ENCODE measurements around the gene PCSK1. TPM values are rescaled to one million over a fixed set of nuclear protein-coding genes. Genes with fewer than 3 reads are reported as not detected.

PCSK1 gene
- total RNA-seq, 1 donor from 2014 or later: not detected

GRCh38 chr5:96412868-96413449 is 20.1 kb downstream of the PCSK1 start:
- intact Hi-C loops (cut with micrococcal nuclease): no loop called here
- Mint-ChIP-seq H3K4me3 (no peak overlapping the region), H3K27me3 (peaks cover 1% of the 10 kb centered on the region), H3K27ac (no peak overlapping the region), H3K4me1 (no peaks in the 10 kb centered on the region), H3K9me3 (no peaks in the 10 kb centered on the region), H3K36me3 (ENCODE audit: low read depth) (no peaks in the 10 kb centered on the region)
- ChIA-PET CTCF (no interaction called here), POLR2A (no interaction called here)
- DNase-seq (no peak), ATAC-seq (ENCODE audit: low read depth) (no peak)
- no peak for TF ChIP-seq CTCF (IDR thresholded peaks at IDR 0.05)

GRCh38 chr5:96410013-96410412 is 23.0 kb downstream of the PCSK1 start:
- POLR2A ChIA-PET: no interaction called here
- H3K4me3 Mint-ChIP-seq: no peak overlapping the region
- peaks cover 1% of the 10 kb centered on the region for H3K27me3 Mint-ChIP-seq
- no peak for TF ChIP-seq CTCF (IDR thresholded peaks at IDR 0.05)
- no peaks in the 10 kb centered on the region for H3K4me1 Mint-ChIP-seq
- H3K9me3 Mint-ChIP-seq: no peaks in the 10 kb centered on the region
- intact Hi-C loops (cut with micrococcal nuclease): no loop called here
- no peak overlapping the region for H3K27ac Mint-ChIP-seq
- ATAC-seq (ENCODE audit: low read depth) (no peak), DNase-seq (no peak)
- CTCF ChIA-PET: no interaction called here
- H3K36me3 Mint-ChIP-seq (ENCODE audit: low read depth): no peaks in the 10 kb centered on the region

- no peak for TF ChIP-seq CTCF (IDR thresholded peaks at IDR 0.05)
- no peak overlapping the region for H3K27ac Mint-ChIP-seq
- DNase-seq (no peak), ATAC-seq (ENCODE audit: low read depth) (no peak)
- no peaks in the 10 kb centered on the region for H3K36me3 Mint-ChIP-seq (ENCODE audit: low read depth)
- no peaks in the 10 kb centered on the region for H3K9me3 Mint-ChIP-seq
- ChIA-PET POLR2A (no interaction called here), CTCF (no interaction called here)
- peaks cover 1% of the 10 kb centered on the region for H3K27me3 Mint-ChIP-seq
- no peak overlapping the region for H3K4me3 Mint-ChIP-seq
- H3K4me1 Mint-ChIP-seq: no peaks in the 10 kb centered on the region
- intact Hi-C loops (cut with micrococcal nuclease): no loop called here
Measured at GRCh38 chr5:96408841-96409538, 24.1 kb downstream of the PCSK1 start.

- no peak overlapping the region for H3K27ac Mint-ChIP-seq
- H3K4me3 Mint-ChIP-seq: no peak overlapping the region
- H3K4me1 Mint-ChIP-seq: no peaks in the 10 kb centered on the region
- CTCF ChIA-PET: no interaction called here
- no peaks in the 10 kb centered on the region for H3K9me3 Mint-ChIP-seq
- peaks cover 1% of the 10 kb centered on the region for H3K27me3 Mint-ChIP-seq
- no peak for DNase-seq
- intact Hi-C loops (cut with micrococcal nuclease): no loop called here
- H3K36me3 Mint-ChIP-seq (ENCODE audit: low read depth): no peaks in the 10 kb centered on the region
- POLR2A ChIA-PET: no interaction called here
- no peak for ATAC-seq (ENCODE audit: low read depth)
- no peak for TF ChIP-seq CTCF (IDR thresholded peaks at IDR 0.05)
Measured at GRCh38 chr5:96408210-96408777, 24.8 kb downstream of the PCSK1 start.

GRCh38 chr5:96407436-96407835 is 25.6 kb downstream of the PCSK1 start:
- Mint-ChIP-seq H3K27me3 (peaks cover 2% of the 10 kb centered on the region), H3K4me3 (no peak overlapping the region), H3K27ac (no peak overlapping the region), H3K9me3 (no peaks in the 10 kb centered on the region), H3K4me1 (no peaks in the 10 kb centered on the region), H3K36me3 (ENCODE audit: low read depth) (no peaks in the 10 kb centered on the region)
- ChIA-PET CTCF (no interaction called here), POLR2A (no interaction called here)
- ATAC-seq (ENCODE audit: low read depth) (no peak), DNase-seq (no peak)
- intact Hi-C loops (cut with micrococcal nuclease): no loop called here
- TF ChIP-seq CTCF (IDR thresholded peaks at IDR 0.05): no peak

Measured in activated B cell treated with CpG ODN at 0.5 μM for 24 hours (primary cell).